ENCODE measurements around the gene GMPPA.

- TF ChIP-seq CTCF (conservative IDR thresholded peaks at IDR 0.05) (no peak), ZFX (IDR thresholded peaks at IDR 0.05) (no peak)
These were observed 19.8 kb upstream of the GMPPA start for GRCh38 chr2:219478916-219479315.
